Spleen (tissue), 7 donors: ENCODE results near the gene NFE2L1.

Source experiments
- CTCF ChIP-seq, 11 experiments: fragments of 200-600 bp in 7 of 11; fragments of 450-650 bp in 4 of 11; sonication (generic) in 4 of 11; IDR thresholded peaks in 8 of 11; conservative IDR thresholded peaks in 3 of 11; 1 replicate in 7 of 11; 2 replicates in 4 of 11; pipeline versions ENCODE4 v1.4.0 to v1.8.0; 2016 to 2021; ENCODE audit warnings: antibody characterized with exemption in 11 of 11, inconsistent platforms in 4 of 11, mild to moderate bottlenecking in 1 of 11
- POLR2AphosphoS5 ChIP-seq, 3 donors: sonication (generic); formaldehyde crosslinking; IDR thresholded peaks; one replicate each; pipeline ENCODE4 v1.5.1; 2017; ENCODE audit warnings: antibody characterized with exemption in 3 of 3
- donor health status: DM: no; HTN: no; CAD: no; lungs with moderate emphysema.
- donor health status: DM: no; HTN: no; CAD: no.
- donor health status: DM: no; HTN: no; CAD: no.

GRCh38 chr17:48030531-48030930, 17.6 kb upstream of the NFE2L1 start:
- TF ChIP-seq POLR2AphosphoS5 (IDR thresholded peaks at IDR 0.05): no peak
- TF ChIP-seq CTCF (IDR thresholded peaks at IDR 0.05 in 8 of 11, conservative IDR thresholded peaks at IDR 0.05 in 3 of 11): no peak
